GM12873 (cell line): ENCODE results near the gene CYP4B1.

Source experiments
- CTCF ChIP-seq: IDR thresholded peaks from 2 replicates; pipeline ENCODE4 v1.5.1; 2012; ENCODE audit warnings: low read depth, mild to moderate bottlenecking, moderate library complexity, low read length, control low read depth; ENCODE audit not compliant: insufficient read depth; ENCODE audit errors: missing control alignments

CYP4B1 gene

GRCh38 chr1:46806196-46807020, 7.6 kb downstream of the CYP4B1 start:
- TF ChIP-seq CTCF: no peak

- no peak for TF ChIP-seq CTCF
Observed at GRCh38 chr1:46807046-46807972, 8.5 kb downstream of the CYP4B1 start.

- TF ChIP-seq CTCF: no peak
Observed at GRCh38 chr1:46809071-46809470, 10.2 kb downstream of the CYP4B1 start.

GRCh38 chr1:46809904-46810303, 11.1 kb downstream of the CYP4B1 start:
- TF ChIP-seq CTCF: no peak

- TF ChIP-seq CTCF: no peak
Observed at GRCh38 chr1:46810596-46810995, 11.8 kb downstream of the CYP4B1 start.

GRCh38 chr1:46811053-46811452, 12.2 kb downstream of the CYP4B1 start:
- no peak for TF ChIP-seq CTCF
